ENCODE results near the gene AGA.

The AGA gene

GRCh38 chr4:177441803-177442622 lies at the start of gene AGA:
AGA (minus strand) TSS chr4:177442437; CDS start chr4:177442375, 62 bp downstream.
- DNase-seq: peak; percentile 93

- no peak for DNase-seq
Observed at GRCh38 chr4:177492022-177492421, 49.8 kb upstream of the AGA start.

- no peak for DNase-seq
Observed at GRCh38 chr4:177490769-177491168, 48.5 kb upstream of the AGA start.

- DNase-seq: no peak
Observed at GRCh38 chr4:177489471-177490246, 47.4 kb upstream of the AGA start.

- no peak for DNase-seq
Observed at GRCh38 chr4:177487977-177488376, 45.7 kb upstream of the AGA start.

- DNase-seq: no peak
Observed at GRCh38 chr4:177485528-177485927, 43.3 kb upstream of the AGA start.

GRCh38 chr4:177484613-177485021 lies 42.4 kb upstream of the AGA start:
- no peak for DNase-seq

GRCh38 chr4:177483760-177484159 lies 41.5 kb upstream of the AGA start:
- no peak for DNase-seq

- no peak for DNase-seq
Observed at GRCh38 chr4:177483271-177483670, 41.0 kb upstream of the AGA start.

GRCh38 chr4:177482367-177482766 lies 40.1 kb upstream of the AGA start:
- no peak for DNase-seq

GRCh38 chr4:177480795-177481194 lies 38.6 kb upstream of the AGA start:
- no peak for DNase-seq

- DNase-seq: no peak
Observed at GRCh38 chr4:177479063-177479462, 36.8 kb upstream of the AGA start.

GRCh38 chr4:177478496-177478895 lies 36.3 kb upstream of the AGA start:
- no peak for DNase-seq

- no peak for DNase-seq
Observed at GRCh38 chr4:177473991-177474390, 31.8 kb upstream of the AGA start.

GRCh38 chr4:177464026-177464425 lies 21.8 kb upstream of the AGA start:
- DNase-seq: no peak

GRCh38 chr4:177461606-177462005 lies 19.4 kb upstream of the AGA start:
- DNase-seq: no peak

GRCh38 chr4:177460460-177460859 lies 18.2 kb upstream of the AGA start:
- no peak for DNase-seq

- peak; percentile 51 for DNase-seq
Observed at GRCh38 chr4:177455561-177455970, 13.3 kb upstream of the AGA start.

GRCh38 chr4:177453116-177453515 lies 10.9 kb upstream of the AGA start:
- no peak for DNase-seq

- no peak for DNase-seq
Observed at GRCh38 chr4:177451108-177451500, 8.9 kb upstream of the AGA start.

- DNase-seq: no peak
Observed at GRCh38 chr4:177450426-177451107, 8.3 kb upstream of the AGA start.

- DNase-seq: no peak
Observed at GRCh38 chr4:177448850-177449249, 6.6 kb upstream of the AGA start.

- no peak for DNase-seq
Observed at GRCh38 chr4:177447417-177448004, 5.3 kb upstream of the AGA start.

Data from right hindlimb (tissue), 1 donor.